Stimulated activated CD8-positive, alpha-beta memory T cell treated with anti-CD3 and anti-CD28 coated beads, Interleukin-7, amount 100 ng/mL, for 24 hours (primary cell): ENCODE data around the gene NEU2.
"Not testable (repeated sequence)": the region's sequence is repeated elsewhere in the genome, so short reads cannot be mapped to it uniquely, and the experiment has no call there.

Experiments used
- DNase-seq: peaks from one replicate; pipeline ENCODE4 v3.0.0-alpha.2; 2020; ENCODE audit warnings: low read depth

The NEU2 gene

GRCh38 chr2:233010569-233011267, 21.8 kb upstream of the NEU2 start:
- DNase-seq, result no peak

DNA sequence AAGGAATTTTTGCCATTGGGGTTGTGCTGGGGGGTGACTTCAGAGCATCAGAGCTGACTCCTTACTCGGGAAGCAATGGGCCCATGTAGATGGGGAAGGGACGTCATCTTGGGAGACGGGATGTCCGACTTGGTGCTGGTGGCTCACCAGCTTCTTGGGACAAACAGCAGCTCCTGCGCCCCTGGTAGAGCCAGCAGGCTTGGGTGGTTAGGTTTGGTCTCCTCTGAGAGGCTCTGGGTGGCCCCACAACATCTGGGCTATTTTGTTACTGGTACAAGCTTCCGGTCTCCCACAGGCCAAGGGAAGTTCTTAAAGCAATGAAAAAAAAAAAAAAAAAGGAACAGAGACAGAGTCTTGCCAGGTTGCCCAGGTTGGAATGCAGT, 21.2 kb upstream of the NEU2 start:
- no peak for DNase-seq

DNA sequence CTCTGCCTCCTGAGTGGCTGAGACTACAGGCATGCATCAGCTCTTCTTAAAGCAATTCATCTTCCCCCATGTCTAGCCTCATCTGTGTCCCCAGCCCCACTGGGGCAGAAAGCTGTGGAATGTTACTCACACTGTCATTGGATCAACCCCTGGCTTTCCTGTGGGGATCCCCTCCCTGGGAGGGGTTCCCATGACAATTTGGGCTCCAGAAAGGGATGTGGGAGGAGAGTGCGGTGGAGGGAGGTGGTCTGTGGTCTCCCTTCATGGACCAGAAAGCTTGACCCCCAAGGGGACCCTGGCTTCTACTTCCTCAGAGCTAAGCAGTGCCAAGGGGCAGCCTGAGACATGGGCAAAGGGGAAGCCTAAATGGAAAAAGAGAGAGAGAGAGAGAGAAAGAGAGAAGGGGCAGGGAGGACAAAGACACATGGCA, 20.8 kb upstream of the NEU2 start:
- no peak for DNase-seq

DNA sequence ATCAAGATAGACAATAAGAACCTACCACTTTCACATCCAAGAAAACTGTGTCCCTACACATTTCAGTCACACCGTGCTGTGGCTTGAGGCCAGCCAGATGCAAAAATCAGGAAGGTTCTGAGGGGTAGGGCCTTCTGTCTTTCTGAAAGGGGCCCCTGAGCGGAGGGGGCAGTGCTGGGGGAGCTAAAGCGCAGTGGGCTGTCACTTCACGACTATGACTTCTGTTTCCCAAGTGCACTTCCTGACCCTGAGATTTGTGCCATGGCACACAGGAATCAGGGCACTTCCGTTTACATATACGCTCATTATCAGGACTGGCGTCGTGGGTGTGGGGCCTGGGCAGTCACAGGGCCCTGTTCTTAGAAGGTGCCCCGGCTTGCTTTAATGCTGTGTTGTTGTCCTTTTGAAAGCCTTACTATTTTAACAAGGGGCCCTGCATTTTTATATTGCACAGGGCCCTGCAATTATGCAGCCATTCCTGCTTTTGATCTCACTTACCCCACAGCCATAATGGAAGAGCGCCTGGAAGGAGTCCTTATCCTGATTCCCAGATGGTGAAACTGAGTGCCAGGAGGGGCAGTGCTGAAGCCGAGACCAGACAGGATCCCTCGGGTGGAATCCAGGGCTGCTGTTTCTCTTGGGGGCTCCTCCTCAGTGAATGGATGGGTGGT, 20.0 kb upstream of the NEU2 start:
- DNase-seq, result no peak

DNA sequence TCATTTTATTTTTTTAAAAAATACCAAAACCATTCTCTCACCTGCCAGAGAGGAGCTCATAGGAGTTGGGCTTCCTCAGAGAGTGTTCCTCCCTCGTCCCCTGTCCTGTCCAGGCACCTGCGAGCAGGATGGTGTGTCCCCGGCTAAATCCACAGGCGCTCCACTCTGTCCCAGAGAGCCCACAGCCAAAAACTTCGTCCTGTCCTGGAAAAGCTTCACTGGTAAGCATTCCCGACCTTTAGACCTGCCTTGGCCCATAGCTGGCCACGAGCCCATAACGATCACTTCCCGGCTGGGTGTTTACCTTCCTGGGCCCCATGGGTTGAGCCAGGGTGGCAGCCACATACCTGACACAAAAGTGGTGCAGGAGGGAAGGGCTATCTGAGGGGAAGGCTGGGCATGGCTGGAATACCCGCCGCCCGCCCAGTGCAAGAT, 19.4 kb upstream of the NEU2 start, which contains the start of gene NGEF:
Gene NGEF, minus strand, starts transcription at position 230 of the 435 bp plus-strand sequence. CDS start 38,366 bp downstream, outside the sequence.
- DNase-seq, result no peak

DNA sequence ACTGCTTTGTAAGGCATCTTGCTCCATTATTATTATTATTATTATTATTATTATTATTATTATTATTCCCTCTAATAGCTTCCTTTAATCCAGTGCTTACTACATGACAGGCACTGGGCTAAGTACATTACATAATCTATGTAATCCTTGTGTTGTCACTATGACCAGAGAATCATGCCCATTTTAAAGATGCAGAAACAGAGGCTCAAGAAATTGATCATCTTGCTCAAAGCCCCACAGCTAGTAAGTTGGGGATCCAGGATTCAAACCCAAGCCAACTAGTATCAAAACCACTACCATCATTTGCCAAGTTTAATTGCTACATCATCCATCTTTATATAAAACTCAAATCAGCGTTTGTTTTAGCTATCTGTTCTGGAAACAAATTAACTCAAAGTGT, 18.8 kb upstream of the NEU2 start:
- DNase-seq, result no peak

DNA sequence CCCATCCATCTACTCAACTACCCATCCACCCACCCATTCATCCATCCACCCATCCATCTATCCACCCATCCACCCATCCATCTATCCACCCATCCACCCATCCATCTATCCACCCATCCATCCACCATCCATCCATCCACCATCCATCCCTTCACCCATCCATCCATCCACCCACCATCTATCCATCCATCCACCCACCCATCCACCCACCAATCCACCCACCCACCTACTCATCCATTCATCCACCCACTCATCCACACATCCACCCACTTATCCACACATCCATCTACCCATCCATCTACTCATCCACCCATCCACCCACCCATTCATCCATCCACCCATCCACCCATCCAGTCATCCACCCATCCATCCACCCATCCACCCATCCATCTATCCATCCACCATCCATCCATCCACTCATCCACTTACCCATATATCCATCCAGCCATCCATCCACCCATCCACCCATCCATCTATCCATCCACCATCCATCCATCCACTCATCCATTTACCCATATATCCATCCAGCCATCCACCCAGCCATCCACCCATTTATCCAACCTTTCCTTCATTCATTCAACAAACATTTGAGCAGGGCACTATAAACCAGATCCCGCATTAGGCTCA, 17.3 kb upstream of the NEU2 start:
- DNase-seq, result no peak

- DNase-seq, result no peak
These were observed 14.5 kb upstream of the NEU2 start for GRCh38 chr2:233017947-233018346.

GRCh38 chr2:233019610-233020009, 12.9 kb upstream of the NEU2 start:
- not testable (repeated sequence) for DNase-seq

DNA sequence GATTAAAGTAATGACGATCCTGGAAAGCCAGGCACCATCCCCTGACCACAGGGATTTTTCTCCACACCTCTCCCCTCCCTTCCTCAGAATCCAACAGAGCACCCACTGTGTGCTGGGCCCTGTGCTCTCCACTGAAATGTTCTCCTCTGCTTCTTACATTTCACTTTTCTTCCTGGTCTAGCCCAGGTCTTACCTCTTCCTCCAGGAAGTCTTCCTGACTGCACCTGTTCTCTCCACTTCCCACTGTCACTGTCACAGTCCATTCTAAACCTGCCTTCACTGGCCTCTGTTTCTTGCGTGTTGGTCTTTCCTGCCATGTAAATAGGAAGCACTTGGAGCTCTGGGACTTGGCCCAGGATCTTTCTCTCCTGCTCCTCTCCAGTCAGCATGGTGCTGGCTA, 12.0 kb upstream of the NEU2 start:
- no peak for DNase-seq

DNA sequence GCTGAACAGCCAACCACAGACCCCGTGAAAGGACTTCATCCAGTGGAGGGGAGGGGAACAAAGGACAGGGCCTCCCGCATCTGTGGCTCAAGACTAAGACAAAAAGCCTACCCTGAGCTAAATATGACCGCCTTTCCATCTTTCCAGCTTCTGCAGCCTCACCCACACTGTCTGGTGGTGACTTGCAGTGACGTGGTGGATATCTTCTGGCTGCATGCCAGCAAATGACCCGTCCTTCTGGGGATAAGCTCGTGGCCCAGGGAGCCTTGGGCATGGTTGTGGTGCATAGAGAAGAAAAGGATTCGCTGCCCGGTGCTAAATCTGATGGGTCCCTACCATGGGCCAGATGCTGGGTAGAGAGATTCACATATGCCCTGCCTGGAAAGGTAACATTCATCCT, 10.7 kb upstream of the NEU2 start:
- DNase-seq, result no peak

DNA sequence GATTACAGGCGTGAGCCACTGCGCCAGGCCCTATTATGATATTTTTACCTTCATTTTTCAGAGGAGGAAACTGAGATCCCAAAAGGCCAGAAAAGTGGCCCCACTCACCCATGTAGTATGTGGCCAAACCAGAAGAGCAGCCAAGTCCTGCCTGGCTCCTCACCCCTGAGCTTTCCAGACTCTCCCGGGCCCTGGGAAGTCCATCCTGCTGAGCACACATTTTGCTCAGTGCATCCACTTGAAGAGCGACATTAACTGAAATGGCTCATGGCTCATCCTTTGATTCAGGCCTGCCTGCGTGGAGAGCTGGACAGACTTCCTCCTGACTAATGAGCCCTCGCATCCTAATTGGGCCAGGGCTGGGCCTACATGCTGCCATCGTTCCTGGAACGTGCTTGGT, 9.9 kb upstream of the NEU2 start:
- no peak for DNase-seq

- no peak for DNase-seq
These were observed 9.3 kb upstream of the NEU2 start for GRCh38 chr2:233023007-233023760.

GRCh38 chr2:233023761-233024410, 8.6 kb upstream of the NEU2 start:
- DNase-seq, result no peak

- no peak for DNase-seq
These were observed 6.8 kb upstream of the NEU2 start for GRCh38 chr2:233025706-233026105.

DNA sequence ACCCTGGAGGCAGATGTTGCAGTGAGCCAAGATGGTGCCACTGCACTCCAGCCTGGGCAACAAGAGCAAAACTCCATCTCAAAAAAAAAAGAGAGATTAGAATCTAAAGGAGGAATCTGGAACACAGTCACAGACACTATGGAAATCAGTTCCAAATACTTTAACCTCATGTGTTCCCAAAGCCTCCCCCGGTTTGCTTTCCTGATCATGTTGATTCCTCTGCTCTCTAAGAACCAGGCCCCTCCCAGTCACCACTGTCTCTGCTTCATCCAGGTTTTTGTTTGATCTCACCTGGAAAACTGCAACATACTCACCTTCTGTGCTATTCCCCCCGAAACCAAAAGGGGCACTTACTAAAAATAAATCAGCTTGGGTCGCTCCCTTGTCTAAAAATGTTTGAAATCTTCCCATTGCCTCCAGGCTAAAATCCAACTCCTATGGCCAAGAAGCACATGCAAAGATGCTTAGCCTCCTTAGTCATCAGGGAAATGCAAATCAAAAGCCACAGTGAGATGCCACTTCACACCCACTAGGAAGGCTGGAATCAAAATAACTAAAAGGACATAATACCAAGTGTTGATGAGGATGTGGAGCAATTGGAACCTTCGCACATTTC, 6.2 kb upstream of the NEU2 start:
- no peak for DNase-seq

DNA sequence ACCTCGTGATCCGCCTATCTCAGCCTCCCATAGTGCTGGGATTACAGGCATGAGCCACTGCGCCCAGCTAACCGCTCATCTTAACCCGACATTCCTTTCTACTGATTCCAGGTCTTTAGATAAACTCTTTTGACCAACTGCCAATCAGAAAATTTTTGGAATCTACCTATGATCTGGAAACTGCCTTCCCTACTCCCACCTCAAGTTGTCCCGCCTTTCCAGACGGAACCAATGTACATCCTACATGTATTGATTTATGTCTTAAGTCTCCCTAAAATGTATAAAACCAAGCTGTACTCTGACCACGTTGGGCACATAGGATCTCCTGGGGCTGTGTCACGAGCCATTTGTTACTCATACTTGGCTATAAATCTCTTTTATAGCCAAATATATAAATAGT, 3.2 kb upstream of the NEU2 start:
- DNase-seq, result no peak

- no peak for DNase-seq
These were observed 644 bp upstream of the NEU2 start for GRCh38 chr2:233031556-233032500.

GRCh38 chr2:233033672-233034071, 1.2 kb downstream of the NEU2 start:
- DNase-seq, result no peak

DNA sequence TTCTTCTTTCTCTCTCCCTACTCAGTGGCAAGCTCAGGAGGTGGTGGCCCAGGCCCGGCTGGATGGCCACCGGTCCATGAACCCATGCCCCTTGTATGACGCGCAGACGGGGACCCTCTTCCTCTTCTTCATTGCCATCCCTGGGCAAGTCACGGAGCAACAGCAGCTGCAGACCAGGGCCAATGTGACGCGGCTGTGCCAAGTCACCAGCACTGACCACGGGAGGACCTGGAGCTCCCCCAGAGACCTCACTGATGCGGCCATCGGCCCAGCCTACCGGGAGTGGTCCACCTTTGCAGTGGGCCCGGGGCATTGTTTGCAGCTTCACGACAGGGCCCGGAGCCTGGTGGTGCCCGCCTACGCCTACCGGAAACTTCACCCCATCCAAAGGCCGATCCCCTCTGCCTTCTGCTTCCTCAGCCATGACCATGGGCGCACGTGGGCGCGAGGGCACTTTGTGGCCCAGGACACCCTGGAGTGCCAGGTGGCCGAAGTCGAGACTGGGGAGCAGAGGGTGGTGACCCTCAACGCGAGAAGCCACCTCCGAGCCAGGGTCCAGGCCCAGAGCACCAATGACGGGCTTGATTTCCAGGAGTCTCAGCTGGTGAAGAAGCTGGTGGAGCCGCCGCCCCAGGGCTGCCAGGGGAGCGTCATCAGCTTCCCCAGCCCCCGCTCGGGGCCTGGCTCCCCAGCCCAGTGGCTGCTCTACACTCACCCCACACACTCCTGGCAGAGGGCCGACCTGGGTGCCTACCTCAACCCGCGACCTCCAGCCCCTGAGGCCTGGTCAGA, 1.8 kb downstream of the NEU2 start:
- DNase-seq, result no peak
